Measurements from ENCODE around the gene CCR3.
"Not testable (repeated sequence)": the region's sequence is repeated elsewhere in the genome, so short reads cannot be mapped to it uniquely, and the experiment has no call there.

Gene CCR3

DNA sequence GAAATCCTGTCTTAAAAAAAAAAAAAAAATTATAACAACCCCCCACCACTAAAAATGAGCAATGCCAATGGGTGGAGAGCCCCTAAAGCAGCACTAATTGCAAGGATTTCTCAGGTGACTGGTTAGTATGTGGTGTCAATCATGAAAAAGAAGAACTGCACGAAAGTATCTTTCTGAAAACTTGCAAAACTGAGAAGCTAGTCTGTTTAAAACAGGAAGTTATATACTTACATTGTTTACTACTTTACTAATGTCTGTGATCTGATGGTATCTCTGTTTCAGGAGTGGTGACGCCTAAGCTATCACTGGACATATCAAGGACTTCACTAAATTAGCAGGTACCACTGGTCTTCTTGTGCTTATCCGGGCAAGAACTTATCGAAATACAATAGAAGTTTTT is at the start of gene CCR3:
Gene CCR3, plus strand, starts transcription at position 341 of the 400 bp plus-strand sequence. CDS start 22,699 bp downstream, outside the sequence.
- in situ Hi-C loops (cut with HindIII; ENCODE audit: low pct_ligation_motif_present, low pct_unique_long_range_greater_than_20kb, low sequenced_read_pairs) = no loop called here
- DNase-seq = no peak

GRCh38 chr3:46192939-46193338 is 49.3 kb upstream of the CCR3 start:
- DNase-seq = no peak
- in situ Hi-C loops (cut with HindIII; ENCODE audit: low pct_ligation_motif_present, low pct_unique_long_range_greater_than_20kb, low sequenced_read_pairs) = no loop called here

- in situ Hi-C loops (cut with HindIII; ENCODE audit: low pct_ligation_motif_present, low pct_unique_long_range_greater_than_20kb, low sequenced_read_pairs) = no loop called here
- no peak for DNase-seq
Measured at GRCh38 chr3:46193436-46193835, 48.8 kb upstream of the CCR3 start.

- DNase-seq = no peak
- in situ Hi-C loops (cut with HindIII; ENCODE audit: low pct_ligation_motif_present, low pct_unique_long_range_greater_than_20kb, low sequenced_read_pairs) = no loop called here
Measured at GRCh38 chr3:46194868-46195553, 47.2 kb upstream of the CCR3 start.

GRCh38 chr3:46196261-46196957 is 45.9 kb upstream of the CCR3 start:
- DNase-seq = no peak
- in situ Hi-C loops (cut with HindIII; ENCODE audit: low pct_ligation_motif_present, low pct_unique_long_range_greater_than_20kb, low sequenced_read_pairs) = no loop called here

DNA sequence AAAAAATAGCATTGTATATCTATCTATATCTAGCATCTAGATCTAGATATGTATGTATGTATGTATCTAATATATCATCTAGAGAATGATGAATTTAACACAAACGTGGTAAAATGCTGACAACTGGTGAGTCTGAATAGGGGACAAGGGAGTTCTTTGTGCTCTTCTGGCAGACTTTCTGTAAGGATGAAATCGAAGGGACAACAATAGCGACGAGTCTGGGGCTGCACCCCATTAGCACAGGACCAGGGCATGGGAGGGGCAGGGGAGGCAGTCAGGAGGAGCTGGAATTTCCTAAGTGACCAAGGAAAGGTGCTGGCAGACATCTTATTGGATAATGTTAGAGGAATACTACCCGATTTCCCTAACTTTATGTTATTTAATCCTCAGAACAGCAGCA is 42.0 kb upstream of the CCR3 start:
- DNase-seq = no peak
- in situ Hi-C loops (cut with HindIII; ENCODE audit: low pct_ligation_motif_present, low pct_unique_long_range_greater_than_20kb, low sequenced_read_pairs) = no loop called here

DNA sequence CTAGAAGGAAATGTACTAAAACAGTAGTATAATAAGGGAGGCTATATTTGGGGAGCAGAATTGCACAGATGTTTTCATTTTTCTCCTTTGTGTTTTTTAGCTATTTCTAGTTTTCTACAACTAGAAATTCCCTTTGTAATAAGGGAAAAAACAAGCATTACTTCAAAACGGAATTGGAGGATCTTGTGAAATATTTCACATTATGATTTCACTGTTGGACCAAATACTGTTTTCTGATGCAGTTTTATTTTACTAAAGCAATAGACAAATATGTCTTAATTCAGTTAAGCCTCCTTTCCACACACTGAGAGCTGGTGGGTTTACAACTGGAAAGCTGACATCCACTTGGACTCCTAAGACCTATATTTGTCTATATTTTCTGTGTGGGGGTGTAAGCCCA is 41.5 kb upstream of the CCR3 start:
- DNase-seq = no peak
- in situ Hi-C loops (cut with HindIII; ENCODE audit: low pct_ligation_motif_present, low pct_unique_long_range_greater_than_20kb, low sequenced_read_pairs) = no loop called here

GRCh38 chr3:46202535-46202934 is 39.7 kb upstream of the CCR3 start:
- in situ Hi-C loops (cut with HindIII; ENCODE audit: low pct_ligation_motif_present, low pct_unique_long_range_greater_than_20kb, low sequenced_read_pairs) = no loop called here

DNA sequence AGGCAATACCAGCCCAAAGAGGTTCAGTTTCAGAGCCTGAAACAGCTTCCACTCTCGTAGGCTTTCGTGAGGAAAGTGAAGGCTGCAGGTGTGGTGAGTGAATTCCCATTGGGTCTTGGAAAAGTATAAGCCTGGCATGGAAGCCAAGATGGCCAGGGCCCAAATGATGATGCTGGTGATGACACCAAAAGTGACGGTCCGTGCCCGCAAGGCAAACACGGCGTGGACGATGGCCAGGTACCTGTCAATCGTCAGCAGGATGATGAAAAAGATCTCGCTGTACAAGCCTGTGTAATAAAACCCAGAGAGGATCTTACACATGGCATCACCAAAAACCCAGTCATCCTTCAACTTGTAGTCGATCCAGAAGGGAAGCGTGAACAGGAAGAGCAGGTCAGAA is 38.6 kb upstream of the CCR3 start:
- in situ Hi-C loops (cut with HindIII; ENCODE audit: low pct_ligation_motif_present, low pct_unique_long_range_greater_than_20kb, low sequenced_read_pairs) = no loop called here
- DNase-seq = no peak

More at GRCh38 chr3:46202535-46202934, 39.7 kb upstream of the CCR3 start:
- no peak for DNase-seq

GRCh38 chr3:46205286-46205960 is 36.8 kb upstream of the CCR3 start:
- no peak for DNase-seq
- in situ Hi-C loops (cut with HindIII; ENCODE audit: low pct_ligation_motif_present, low pct_unique_long_range_greater_than_20kb, low sequenced_read_pairs) = no loop called here

GRCh38 chr3:46206282-46207015 is 35.8 kb upstream of the CCR3 start:
- in situ Hi-C loops (cut with HindIII; ENCODE audit: low pct_ligation_motif_present, low pct_unique_long_range_greater_than_20kb, low sequenced_read_pairs) = no loop called here
- DNase-seq = no peak

DNA sequence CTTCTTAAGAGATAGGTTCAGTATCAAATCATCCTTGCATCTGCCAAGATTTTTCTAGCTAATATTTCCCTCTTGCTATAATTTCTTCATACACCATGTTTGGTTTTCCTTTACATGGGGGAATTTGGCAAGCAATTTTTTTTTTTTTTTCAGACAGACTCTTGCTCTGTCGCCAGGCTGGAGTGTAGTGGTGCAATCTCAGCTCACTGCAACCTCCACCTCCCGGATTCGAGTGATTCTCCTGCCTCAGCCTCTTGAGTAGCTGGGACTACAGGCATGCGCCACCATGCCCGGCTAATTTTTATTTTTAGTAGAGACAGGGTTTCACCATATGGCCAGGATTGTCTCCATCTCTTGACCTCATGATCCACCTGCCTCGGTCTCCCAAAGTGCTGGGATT is 34.7 kb upstream of the CCR3 start:
- DNase-seq; in situ Hi-C loops (cut with HindIII; ENCODE audit: low pct_ligation_motif_present, low pct_unique_long_range_greater_than_20kb, low sequenced_read_pairs): not testable (repeated sequence)

DNA sequence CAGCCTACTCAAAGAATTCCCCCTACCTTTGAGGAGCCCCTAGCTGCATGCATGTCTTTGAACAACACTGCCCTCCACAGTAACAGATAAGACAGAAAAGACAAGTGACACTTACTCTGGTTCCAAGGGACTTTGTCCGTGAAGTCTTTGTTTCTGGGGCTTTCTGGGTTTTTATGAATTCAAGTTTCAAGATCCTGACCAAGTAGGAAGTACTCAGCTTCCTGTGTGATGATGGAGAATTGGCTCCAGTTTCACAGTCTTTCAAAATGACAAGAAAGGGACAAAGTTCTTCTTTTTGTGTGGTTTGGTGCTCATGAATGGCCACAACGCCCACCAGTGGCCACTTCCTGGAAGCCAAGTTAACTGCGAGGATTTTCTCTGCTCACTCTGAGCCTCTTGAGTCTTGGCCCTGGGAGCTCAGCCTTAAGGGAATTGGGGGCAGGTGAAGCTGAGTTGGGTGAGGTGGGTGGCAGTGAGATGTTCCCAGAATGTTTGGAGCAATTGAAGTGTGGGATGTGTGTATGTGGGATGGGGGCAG is 34.0 kb upstream of the CCR3 start, which contains the start of gene CCR1:
Gene CCR1, minus strand, starts transcription at position 147 of the 538 bp plus-strand sequence. CDS start 4,000 bp downstream, outside the sequence.
- in situ Hi-C loops (cut with HindIII; ENCODE audit: low pct_ligation_motif_present, low pct_unique_long_range_greater_than_20kb, low sequenced_read_pairs) = no loop called here
- peak; percentile 17 for DNase-seq

GRCh38 chr3:46209053-46209452 is 33.2 kb upstream of the CCR3 start:
- DNase-seq = no peak
- in situ Hi-C loops (cut with HindIII; ENCODE audit: low pct_ligation_motif_present, low pct_unique_long_range_greater_than_20kb, low sequenced_read_pairs) = no loop called here

- in situ Hi-C loops (cut with HindIII; ENCODE audit: low pct_ligation_motif_present, low pct_unique_long_range_greater_than_20kb, low sequenced_read_pairs) = no loop called here
- no peak for DNase-seq
Measured at GRCh38 chr3:46209746-46210470, 32.4 kb upstream of the CCR3 start.

DNA sequence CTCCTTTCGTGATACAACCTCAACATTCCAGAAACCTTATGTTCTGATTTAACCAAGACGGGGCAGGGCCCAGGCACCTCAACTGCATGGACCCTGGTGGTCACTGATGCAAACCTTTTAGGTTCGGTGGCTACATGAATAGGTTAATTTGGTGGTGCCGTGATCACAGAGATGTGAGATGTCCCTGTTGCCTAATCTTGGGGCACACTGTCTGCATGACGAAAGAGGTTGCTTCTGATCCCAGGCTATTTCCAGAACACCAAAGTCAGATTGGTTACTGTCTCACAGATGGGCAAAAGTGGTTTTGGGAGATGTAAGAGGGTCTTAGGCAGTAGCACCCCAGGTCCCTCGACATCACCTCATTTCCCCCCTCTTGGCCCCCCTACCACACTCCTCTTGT is 30.2 kb upstream of the CCR3 start:
- no peak for DNase-seq
- in situ Hi-C loops (cut with HindIII; ENCODE audit: low pct_ligation_motif_present, low pct_unique_long_range_greater_than_20kb, low sequenced_read_pairs) = no loop called here

GRCh38 chr3:46213201-46213600 is 29.1 kb upstream of the CCR3 start:
- no peak for DNase-seq
- in situ Hi-C loops (cut with HindIII; ENCODE audit: low pct_ligation_motif_present, low pct_unique_long_range_greater_than_20kb, low sequenced_read_pairs) = no loop called here

GRCh38 chr3:46214751-46215352 is 27.4 kb upstream of the CCR3 start:
- peak; percentile 1 for DNase-seq

More at GRCh38 chr3:46214751-46215352, 27.4 kb upstream of the CCR3 start:
- in situ Hi-C loops (cut with HindIII; ENCODE audit: low pct_ligation_motif_present, low pct_unique_long_range_greater_than_20kb, low sequenced_read_pairs) = no loop called here
